Suprapubic skin (tissue), 4 donors: Measurements from ENCODE around the gene ST7L. TPM values are rescaled to one million over a fixed set of nuclear protein-coding genes. Genes with fewer than 3 reads are reported as not detected.

Source experiments
- DNase-seq, 2 donors: peaks; one replicate each; pipeline ENCODE4 v3.0.0-alpha.2; 2019; ENCODE audit warnings: low spot score in 2 of 2
- H3K27ac ChIP-seq: fragments of 200-600 bp; sonication (generic); one replicate; pipeline ENCODE4 v1.5.1; 2019
- H3K27me3 ChIP-seq: fragments of 200-600 bp; sonication (generic); one replicate; pipeline ENCODE4 v1.5.1; 2019
- H3K36me3 ChIP-seq: fragments of 200-600 bp; sonication (generic); one replicate; pipeline ENCODE4 v1.5.1; 2019
- H3K4me1 ChIP-seq: fragments of 200-600 bp; sonication (generic); one replicate; pipeline ENCODE4 v1.5.1; 2019
- H3K4me3 ChIP-seq: fragments of 200-600 bp; sonication (generic); one replicate; pipeline ENCODE4 v1.5.1; 2019; ENCODE audit warnings: mild to moderate bottlenecking
- H3K9me3 ChIP-seq: fragments of 200-600 bp; sonication (generic); one replicate; pipeline ENCODE4 v1.5.1; 2019
- EP300 ChIP-seq: sonication (generic); formaldehyde crosslinking; IDR thresholded peaks from one replicate; pipeline ENCODE4 v1.6.1; 2017; ENCODE audit warnings: antibody characterized with exemption
- POLR2A ChIP-seq, 2 donors: fragments of 450-650 bp; IDR thresholded peaks; one replicate each; pipeline ENCODE4 v1.6.1; 2017; ENCODE audit warnings: antibody characterized with exemption in 2 of 2, mild to moderate bottlenecking in 2 of 2, moderate library complexity in 2 of 2
- POLR2AphosphoS5 ChIP-seq, 3 donors: sonication (generic); formaldehyde crosslinking; IDR thresholded peaks; one replicate each; pipeline ENCODE4 v1.6.1; 2017; ENCODE audit warnings: antibody characterized with exemption in 3 of 3
- WGBS: methylation state at CpG from one replicate; pipeline ENCODE4 v1.1.5; 2018; 5-methylcytosine and 5-hydroxymethylcytosine counted together
- total RNA-seq, 4 donors: library from RNA; depleted of rRNA; stranded (reverse); fragments of >200 nt; gene quantifications; one replicate each; pipeline ENCODE4 v1.1.0, GENCODE V29; 2016
- TF ChIP-seq, protein P1 (sequence below), 2 donors: fragments of 200-600 bp in 1 of 2; fragments of 450-650 bp in 1 of 2; sonication (generic) in 1 of 2; IDR thresholded peaks; one replicate each; pipeline ENCODE4 v1.5.1; 2016 to 2019; ENCODE audit warnings: antibody characterized with exemption in 2 of 2, mild to moderate bottlenecking in 1 of 2, moderate library complexity in 1 of 2

The ST7L gene
- total RNA-seq, 4 donors from 2014 or later: 16.2 to 40.7 (median 29.4) TPM

DNA sequence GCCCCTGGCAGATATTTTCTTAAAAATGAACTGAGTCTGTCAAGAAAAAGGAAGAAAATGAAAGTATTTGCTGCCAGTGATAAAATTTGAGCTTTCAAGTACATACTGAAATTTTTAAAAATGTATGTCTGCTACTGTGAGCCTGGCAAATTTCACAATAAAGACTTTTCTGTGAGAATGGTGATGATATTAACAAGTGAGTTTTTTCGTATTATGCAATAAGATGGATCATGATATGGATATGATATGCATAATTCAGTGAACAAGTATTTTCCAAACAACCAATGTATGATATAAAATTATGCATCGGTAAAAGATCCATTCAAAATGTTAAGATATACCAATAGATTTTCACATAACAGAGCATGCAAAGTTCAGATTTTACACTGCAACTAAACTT lies 15.9 kb downstream of the ST7L start:
- Histone ChIP-seq H3K36me3 (peaks cover 51% of the 10 kb centered on the region), H3K4me3 (no peak overlapping the region), H3K27me3 (no peaks in the 10 kb centered on the region), H3K27ac (no peak overlapping the region), H3K4me1 (peaks cover 7% of the 10 kb centered on the region), H3K9me3 (no peaks in the 10 kb centered on the region)
- WGBS: 89% methylated on average over 2 of the region's 2 CpGs
- TF ChIP-seq POLR2A (IDR thresholded peaks at IDR 0.05): no peak
- no peak for TF ChIP-seq POLR2AphosphoS5 (IDR thresholded peaks at IDR 0.05)
- no peak for TF ChIP-seq EP300
- TF ChIP-seq, protein P1, sequence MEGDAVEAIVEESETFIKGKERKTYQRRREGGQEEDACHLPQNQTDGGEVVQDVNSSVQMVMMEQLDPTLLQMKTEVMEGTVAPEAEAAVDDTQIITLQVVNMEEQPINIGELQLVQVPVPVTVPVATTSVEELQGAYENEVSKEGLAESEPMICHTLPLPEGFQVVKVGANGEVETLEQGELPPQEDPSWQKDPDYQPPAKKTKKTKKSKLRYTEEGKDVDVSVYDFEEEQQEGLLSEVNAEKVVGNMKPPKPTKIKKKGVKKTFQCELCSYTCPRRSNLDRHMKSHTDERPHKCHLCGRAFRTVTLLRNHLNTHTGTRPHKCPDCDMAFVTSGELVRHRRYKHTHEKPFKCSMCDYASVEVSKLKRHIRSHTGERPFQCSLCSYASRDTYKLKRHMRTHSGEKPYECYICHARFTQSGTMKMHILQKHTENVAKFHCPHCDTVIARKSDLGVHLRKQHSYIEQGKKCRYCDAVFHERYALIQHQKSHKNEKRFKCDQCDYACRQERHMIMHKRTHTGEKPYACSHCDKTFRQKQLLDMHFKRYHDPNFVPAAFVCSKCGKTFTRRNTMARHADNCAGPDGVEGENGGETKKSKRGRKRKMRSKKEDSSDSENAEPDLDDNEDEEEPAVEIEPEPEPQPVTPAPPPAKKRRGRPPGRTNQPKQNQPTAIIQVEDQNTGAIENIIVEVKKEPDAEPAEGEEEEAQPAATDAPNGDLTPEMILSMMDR (IDR thresholded peaks at IDR 0.05): no peak
- no peak for DNase-seq

- Histone ChIP-seq H3K4me1 (peaks cover 4% of the 10 kb centered on the region), H3K4me3 (no peak overlapping the region), H3K36me3 (peaks cover 51% of the 10 kb centered on the region), H3K27me3 (no peaks in the 10 kb centered on the region), H3K27ac (no peak overlapping the region), H3K9me3 (no peaks in the 10 kb centered on the region)
- no peak for DNase-seq
- WGBS: 93% methylated on average over 4 of the region's 4 CpGs
- TF ChIP-seq EP300: no peak
- TF ChIP-seq, protein P1 (IDR thresholded peaks at IDR 0.05): no peak
- no peak for TF ChIP-seq POLR2AphosphoS5 (IDR thresholded peaks at IDR 0.05)
- TF ChIP-seq POLR2A (IDR thresholded peaks at IDR 0.05): no peak
Measured at GRCh38 chr1:112599477-112599876, 19.5 kb downstream of the ST7L start.

- 49% methylated on average over 3 of the region's 3 CpGs for WGBS
- Histone ChIP-seq H3K4me3 (no peak overlapping the region), H3K27me3 (no peaks in the 10 kb centered on the region), H3K36me3 (peaks cover 38% of the 10 kb centered on the region), H3K9me3 (peaks cover 5% of the 10 kb centered on the region), H3K4me1 (peaks cover 4% of the 10 kb centered on the region), H3K27ac (no peak overlapping the region)
- TF ChIP-seq, protein P1 (IDR thresholded peaks at IDR 0.05): no peak
- TF ChIP-seq EP300 (no peak), POLR2AphosphoS5 (IDR thresholded peaks at IDR 0.05) (no peak), POLR2A (IDR thresholded peaks at IDR 0.05) (no peak)
- no peak for DNase-seq
Measured at GRCh38 chr1:112594208-112594876, 24.6 kb downstream of the ST7L start.

DNA sequence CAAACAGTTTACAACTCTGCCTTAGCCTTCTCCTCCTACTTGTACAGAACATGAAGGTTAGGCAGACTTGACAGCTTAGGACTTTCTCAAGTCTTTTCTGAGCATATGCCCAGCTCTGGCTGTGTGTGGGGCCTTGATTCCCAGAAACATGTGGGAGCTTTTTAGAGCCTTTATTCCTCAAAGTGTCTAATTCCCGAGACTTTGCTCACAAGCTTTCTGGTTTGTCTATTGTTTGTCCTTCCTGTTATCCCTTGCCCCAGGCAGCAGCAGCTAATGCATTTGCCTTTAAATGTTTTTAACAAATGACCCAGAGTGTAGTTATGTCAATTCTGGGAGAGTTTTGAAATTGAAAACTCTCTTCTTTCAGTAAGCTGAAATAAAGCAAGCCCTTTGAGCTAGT lies 29.2 kb downstream of the ST7L start:
- Histone ChIP-seq H3K27me3 (no peaks in the 10 kb centered on the region), H3K4me3 (no peak overlapping the region), H3K27ac (no peak overlapping the region), H3K36me3 (peaks cover 31% of the 10 kb centered on the region), H3K9me3 (peaks cover 6% of the 10 kb centered on the region), H3K4me1 (peaks cover 2% of the 10 kb centered on the region)
- TF ChIP-seq POLR2AphosphoS5 (IDR thresholded peaks at IDR 0.05) (no peak), POLR2A (IDR thresholded peaks at IDR 0.05) (no peak), EP300 (no peak)
- TF ChIP-seq, protein P1 (IDR thresholded peaks at IDR 0.05): no peak
- DNase-seq: no peak
- 95% methylated on average over 1 of the region's 1 CpG for WGBS

GRCh38 chr1:112583366-112583765 lies 35.6 kb downstream of the ST7L start:
- Histone ChIP-seq H3K27me3 (no peaks in the 10 kb centered on the region), H3K36me3 (peaks cover 19% of the 10 kb centered on the region), H3K4me1 (no peaks in the 10 kb centered on the region), H3K4me3 (no peak overlapping the region), H3K27ac (no peak overlapping the region), H3K9me3 (no peaks in the 10 kb centered on the region)
- TF ChIP-seq POLR2AphosphoS5 (IDR thresholded peaks at IDR 0.05): no peak
- TF ChIP-seq POLR2A (IDR thresholded peaks at IDR 0.05): no peak
- no peak for TF ChIP-seq EP300
- TF ChIP-seq, protein P1 (IDR thresholded peaks at IDR 0.05): no peak
- no peak for DNase-seq
